COLO668 (cell line): ENCODE results near the gene LKAAEAR1.
A peak's percentile ranks its signal among the peaks of the same experiment; 100 is the strongest.
"Not testable (repeated sequence)": the region's sequence is repeated elsewhere in the genome, so short reads cannot be mapped to it uniquely, and the experiment has no call there.

ENCODE experiments used
- DNase-seq: peaks from one replicate; lab custom pipeline; 2025; ENCODE audit not compliant: unreplicated experiment; lab: John Stamatoyannopoulos, UW

The LKAAEAR1 gene, protein sequence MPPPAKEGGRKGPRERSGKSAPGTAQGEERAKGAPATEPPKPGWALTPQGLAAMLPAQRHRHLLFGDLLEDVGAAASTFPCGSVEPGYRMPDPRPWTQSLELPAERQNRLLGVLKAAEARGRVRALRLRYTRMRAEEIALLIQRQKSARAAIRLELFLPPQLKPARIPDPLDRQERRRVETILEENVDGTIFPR

DNA sequence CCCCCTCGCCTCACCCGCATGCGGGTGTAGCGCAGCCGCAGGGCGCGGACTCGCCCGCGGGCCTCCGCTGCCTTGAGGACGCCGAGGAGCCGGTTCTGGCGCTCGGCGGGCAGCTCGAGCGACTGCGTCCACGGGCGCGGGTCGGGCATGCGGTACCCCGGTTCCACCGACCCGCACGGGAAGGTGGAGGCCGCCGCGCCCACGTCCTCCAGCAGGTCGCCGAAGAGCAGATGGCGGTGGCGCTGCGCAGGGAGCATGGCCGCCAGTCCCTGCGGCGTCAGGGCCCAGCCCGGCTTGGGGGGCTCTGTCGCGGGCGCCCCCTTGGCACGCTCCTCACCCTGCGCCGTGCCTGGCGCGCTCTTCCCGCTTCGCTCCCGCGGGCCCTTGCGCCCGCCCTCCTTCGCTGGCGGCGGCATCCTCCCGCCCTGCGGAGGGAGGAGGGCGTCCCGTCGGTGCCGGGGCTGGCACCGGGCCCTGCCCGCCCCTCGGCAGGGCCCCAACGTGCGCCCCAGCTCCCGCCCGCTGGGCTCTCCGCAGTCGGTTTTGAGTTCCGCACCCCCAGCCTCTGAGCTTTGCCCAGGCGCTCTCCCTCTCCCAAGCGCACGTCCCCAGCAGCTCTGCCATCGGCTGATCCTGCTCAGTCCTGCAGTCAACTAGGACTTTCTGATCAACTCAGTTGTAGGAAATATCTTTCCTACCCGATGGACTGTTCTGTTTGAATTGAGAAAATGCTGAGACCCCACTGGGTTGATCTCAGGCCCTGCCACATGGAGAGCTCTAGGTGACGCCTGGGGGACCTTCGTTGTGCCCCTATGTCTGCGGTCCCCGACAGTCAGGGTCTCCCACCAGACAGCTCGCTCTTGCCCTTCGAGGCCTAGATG is at the start of gene LKAAEAR1:
Gene LKAAEAR1 (minus strand): TSS at position 595 of the 881 bp plus-strand sequence. CDS start 179 bp downstream, at position 416.
- no peak for DNase-seq

DNA sequence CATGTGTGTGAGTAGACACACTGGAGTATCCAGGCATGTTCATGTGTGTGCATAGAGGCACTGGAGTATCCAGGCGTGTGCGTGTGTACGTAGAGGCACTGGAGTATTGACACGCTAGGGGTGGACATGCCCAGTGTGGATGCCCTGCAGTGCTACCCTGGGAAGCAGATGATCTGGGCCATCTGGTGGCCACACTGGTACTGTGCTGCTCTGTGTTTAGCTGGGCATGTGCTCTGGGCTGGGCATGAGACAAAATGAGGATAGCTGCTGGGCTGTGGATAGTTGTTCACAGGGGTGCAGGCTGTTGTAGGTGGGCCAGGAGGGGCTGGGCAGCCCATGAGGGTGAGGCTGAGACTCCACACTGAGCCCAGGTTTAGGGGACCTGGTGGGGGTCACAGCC is 47.2 kb upstream of the LKAAEAR1 start:
- peak; percentile 73 for DNase-seq

DNA sequence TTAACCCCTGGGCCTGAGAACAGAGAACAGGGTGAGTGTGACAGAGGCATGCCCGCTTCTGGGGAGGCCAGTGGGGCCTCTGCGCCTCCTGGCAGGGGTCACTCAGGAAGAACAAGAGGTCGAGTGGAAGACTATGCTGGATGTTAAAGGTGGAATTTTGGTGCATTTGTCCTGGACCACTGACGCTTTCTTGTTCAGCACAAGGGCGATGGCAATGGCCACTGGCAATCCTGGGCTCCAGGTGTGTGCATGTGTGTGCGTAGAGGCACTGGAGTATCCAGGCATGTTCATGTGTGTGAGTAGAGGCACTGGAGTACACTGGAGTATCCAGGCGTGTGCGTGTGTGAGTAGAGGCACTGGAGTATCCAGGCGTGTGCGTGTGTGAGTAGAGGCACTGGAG is 46.7 kb upstream of the LKAAEAR1 start:
- no peak for DNase-seq

DNA sequence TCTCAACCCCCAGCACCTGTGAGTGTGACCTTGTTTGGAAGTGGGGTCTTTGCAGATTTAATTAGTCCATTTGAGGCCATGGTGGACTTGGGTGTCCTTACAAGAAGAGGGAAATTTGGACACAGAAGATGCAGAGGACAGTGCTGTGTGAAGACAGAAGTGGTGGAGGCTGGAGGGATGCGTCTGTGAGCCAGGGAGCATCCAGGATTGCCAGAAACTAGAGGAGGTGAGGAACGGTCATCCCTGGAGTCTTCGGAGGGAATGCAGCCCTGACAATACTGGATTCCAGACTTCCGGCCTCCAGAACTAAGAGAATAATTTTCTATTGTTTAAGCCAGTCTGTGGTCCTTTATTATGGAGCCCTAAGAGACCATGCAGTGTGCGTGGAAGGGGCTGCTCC is 46.1 kb upstream of the LKAAEAR1 start:
- DNase-seq: no peak

DNA sequence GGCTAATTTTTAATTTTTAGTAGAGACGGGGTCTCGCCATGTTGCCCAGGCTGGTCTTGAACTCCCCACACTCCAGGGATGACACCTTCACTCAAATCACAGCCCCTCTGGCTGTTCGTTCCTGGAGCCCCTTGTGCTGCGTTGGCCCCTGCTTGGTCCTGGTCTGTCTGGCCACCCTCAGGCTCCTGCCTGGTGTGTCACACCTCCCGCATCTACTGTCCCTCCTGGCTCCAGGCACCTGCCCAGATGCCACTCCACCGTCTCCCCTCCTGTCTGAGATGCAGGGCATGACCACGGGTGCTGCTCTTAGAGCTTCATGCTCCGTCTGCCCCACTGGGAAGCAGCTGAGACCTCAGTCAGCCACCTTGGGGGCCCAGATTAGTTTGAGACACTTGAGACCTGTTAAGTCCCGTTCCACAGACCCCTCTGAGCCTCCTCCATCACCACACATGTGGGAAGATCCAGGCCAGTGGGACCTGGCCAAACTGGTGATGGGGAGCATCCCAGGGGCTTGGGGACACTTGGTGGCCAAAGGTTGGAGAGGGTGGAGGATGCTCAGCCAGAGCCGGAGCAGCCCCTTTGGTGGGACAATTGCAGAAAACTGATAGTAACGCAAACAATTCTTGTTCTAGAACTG is 45.1 kb upstream of the LKAAEAR1 start:
- DNase-seq: no peak

DNA sequence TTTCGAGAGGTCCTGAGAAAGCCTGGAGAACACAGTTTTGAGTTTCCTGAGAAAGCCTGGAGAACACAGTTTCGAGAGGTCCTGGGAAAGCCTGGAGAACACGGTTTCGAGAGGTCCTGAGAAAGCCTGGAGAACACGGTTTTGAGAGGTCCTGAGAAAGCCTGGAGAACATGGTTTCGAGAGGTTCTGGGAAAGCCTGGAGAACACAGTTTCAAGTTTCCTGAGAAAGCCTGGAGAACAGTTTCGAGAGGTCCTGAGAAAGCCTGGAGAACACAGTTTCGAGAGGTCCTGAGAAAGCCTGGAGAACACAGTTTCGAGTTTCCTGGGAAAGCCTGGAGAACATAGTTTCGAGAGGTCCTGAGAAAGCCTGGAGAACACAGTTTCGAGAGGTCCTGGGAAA is 39.3 kb upstream of the LKAAEAR1 start:
- DNase-seq: not testable (repeated sequence)

DNA sequence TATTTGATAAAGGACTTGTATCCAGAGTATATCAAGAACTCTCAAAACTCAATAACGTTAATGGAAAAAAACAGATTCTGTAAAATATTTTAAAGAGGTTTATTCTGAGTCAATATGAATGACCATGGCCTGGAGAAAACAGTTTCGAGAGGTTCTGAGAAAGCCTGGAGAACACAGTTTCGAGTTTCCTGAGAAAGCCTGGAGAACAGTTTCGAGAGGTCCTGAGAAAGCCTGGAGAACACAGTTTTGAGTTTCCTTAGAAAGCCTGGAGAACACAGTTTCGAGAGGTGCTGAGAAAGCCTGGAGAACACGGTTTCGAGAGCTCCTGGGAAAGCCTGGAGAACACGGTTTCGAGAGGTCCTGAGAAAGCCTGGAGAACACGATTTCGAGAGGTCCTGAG is 38.7 kb upstream of the LKAAEAR1 start:
- DNase-seq: not testable (repeated sequence)

DNA sequence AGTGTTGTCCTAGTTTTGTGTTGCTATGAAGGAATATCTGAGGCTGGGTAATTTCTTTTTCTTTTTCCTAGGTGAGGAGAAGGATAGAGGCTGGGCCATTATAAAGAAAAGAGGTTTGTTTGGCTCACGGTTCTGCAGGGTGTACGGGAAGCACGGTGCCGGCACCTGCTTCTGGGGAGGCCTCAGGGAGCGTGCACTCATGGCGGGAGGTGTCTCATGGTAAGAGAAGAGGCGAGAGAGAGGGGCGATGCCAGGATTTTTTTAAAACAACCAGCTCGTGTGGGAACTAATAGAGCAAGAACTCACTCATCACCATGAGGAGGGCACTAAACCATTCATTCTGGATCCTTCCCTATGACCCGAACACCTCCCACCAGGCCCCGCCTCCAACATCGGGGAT is 37.4 kb upstream of the LKAAEAR1 start:
- DNase-seq: no peak

DNA sequence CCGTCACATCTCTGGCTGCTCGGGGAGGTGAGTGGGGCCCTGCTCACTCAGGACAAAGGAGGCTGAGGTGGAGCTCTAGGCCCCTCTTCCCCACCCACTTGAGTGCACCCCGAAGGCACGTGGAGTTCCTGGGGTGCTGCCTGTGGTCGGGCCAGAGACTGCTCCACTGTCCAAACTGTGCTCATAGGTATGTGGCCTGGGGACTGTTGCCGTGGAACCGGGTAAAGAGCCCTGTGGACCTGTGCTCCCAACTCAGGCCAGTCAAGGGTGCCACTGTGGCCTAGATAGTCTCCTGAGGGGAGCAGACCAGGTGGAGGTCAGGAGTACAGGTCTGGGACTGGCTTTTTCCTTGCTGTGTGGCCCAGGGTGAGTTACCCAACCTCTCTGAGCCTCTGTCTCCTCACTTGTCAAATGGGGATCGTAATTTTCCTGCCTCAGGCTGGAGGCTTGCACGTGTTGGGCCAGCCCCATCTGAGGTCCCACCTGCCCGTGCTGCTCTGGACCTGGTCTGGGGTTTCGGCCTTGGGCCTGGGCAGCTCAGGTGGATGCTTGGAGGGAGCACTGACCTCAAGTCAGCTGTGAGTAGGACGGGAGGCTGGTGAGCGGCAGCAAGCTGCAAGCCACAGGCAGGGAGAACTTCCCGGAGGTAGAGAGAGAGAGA is 35.6 kb upstream of the LKAAEAR1 start:
- DNase-seq: no peak

DNA sequence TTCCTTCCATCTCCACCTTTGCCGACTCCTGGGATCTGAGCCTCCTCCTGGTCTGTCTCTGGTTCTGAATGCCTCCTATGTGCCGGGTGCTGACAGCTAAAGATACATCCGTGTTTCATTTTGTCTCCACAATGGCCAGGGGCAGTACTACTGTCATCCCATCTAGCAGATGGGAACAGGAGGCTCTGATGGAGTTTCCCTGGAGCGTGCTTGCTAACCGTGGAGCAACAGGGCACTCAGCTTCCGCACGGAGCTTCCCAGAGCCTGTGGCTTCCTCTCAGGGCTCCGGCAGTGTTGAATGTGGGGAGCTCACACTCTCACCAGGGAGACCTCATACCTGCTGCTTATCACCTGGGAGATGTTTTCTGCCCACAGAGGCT is 35.1 kb upstream of the LKAAEAR1 start:
- no peak for DNase-seq

DNA sequence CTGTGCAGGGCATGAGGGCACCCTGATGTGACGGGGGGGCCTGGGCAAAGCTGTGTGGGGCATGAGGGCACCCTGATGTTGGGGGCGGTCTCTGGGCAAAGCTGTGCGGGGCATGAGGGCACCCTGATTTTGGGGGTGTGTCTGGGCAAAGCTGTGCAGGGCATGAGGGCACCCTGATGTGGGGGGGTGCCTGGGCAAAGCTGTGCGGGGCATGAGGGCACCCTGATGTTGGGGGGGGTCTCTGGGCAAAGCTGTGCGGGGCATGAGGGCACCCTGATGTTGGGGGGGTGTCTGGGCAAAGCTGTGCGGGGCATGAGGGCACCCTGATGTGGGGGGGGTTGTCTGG is 33.2 kb upstream of the LKAAEAR1 start:
- not testable (repeated sequence) for DNase-seq

DNA sequence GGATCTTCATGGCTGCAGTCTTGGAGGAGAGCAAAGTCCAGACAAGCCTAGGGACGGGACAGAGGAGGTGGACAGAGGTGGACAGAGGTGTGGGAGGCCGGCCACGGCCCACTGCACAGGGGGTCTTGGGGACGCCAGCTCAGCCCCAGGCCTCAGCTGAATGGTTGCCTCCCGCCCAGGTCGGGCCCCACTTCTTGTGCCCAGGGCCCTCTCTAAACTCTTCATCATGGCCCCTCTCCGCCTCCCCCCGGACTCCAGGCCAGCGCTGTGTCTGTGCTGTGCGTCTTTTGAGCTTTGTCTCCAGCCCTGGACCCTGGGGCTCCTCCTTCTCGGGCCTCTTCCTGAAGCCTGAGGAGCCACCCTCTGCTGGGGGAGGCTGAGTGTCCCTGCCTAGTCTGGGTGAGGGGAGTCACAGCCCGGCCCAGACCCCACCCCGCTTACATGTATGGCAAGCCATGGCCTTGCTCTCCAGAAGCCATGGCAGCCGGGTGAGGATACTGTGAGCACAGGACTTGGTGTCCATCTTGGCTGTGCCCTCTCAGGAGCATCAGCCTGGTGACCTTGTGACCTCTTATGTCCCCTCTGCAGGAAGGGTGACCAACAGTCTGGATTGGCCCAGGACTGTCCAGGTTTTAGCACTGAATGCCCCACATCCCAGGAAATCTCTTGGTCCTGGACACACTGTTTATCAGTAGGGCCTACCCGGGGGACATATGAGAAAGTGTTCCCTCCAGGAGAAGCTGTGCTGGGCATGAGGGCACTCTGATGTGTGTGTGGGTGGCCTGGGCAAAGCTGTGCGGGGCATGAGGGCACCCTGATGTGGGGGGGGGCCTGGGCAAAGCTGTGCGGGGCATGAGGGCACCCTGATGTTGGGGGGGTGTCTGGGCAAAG is 32.6 kb upstream of the LKAAEAR1 start:
- no peak for DNase-seq

DNA sequence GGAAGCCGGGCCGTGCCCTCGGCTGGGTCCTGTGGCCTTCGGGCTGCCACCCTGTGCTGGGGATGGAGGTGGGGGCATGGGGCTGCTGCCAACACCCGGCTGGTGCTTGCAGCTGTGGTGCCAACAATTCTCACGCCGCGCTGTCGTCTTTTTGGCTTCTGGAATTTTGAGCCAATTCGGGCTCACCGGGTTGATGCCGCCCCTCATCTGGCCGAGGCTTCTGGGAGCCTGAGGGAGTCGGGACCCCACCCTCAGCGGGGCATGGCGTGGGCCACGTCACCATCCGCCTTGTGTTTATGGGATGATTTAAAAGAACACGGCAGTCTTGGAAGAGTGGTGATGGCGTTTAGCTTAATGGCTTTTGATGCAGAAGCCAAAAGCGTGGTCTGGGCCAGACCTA is 31.8 kb upstream of the LKAAEAR1 start:
- no peak for DNase-seq

DNA sequence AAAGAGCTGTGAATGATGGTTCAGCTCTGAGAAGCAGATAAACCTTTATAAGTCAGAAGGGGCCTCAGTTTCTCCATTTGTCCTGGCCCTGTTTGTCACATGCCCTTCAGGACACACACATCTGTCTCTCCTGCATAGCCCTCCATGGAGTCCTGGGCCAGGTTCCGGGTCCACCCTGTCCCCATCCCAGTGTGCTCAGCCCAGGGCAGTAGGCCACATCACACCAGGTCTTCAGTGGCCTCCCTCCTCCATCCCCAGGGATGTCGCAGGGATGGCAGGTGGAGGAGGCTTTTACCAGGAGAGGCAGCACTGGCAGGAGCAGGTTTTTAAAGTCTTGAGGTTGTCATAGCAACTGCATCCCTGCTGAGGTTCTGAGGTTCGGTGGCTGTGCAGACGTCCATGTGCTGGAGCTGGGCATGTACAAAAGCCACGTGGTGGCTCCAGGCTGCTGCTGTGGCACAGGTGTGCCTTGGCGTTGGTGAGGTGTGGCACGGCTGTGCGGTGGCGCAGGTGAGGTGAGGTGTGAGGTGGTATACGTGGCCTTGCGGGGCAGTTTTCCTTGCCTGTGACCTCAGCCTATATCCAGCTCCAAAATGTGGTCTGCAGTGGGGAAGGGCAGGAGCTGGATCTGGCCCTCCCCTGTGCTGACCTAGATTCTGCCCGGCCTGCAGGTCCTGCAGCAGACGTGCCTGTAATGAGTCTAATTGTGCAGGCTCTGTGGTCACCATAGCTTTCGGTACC is 31.1 kb upstream of the LKAAEAR1 start:
- DNase-seq: no peak

DNA sequence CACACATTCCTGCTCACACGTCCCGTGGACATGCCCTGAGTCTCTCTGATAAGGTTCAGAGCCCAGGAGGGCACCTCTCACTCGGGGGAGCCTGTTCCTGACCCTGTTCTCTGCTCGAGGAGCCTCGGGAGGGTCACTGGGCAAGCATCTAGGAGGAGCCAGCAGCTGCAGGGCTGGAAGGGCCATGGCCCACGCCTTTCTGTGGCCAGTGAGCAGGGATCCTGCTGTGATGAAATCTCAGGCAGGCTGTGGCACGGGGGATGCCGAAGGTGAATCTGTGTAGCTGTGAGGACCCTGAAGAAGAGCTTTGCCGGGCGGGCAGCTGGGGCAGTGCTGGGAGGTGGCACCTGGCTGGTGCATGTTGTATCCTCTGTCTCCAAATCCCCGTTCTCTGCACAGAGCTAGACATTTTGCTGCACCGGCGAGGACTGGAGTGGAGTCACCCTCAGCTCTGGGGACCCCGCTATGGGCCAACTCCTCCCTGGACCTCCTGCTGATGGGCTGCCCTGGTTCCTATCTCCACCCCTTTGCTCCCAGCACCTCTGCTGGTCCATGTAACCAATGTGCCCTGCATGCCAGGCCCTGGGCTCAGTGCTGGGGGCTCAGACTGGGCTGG is 30.3 kb upstream of the LKAAEAR1 start:
- DNase-seq: no peak

DNA sequence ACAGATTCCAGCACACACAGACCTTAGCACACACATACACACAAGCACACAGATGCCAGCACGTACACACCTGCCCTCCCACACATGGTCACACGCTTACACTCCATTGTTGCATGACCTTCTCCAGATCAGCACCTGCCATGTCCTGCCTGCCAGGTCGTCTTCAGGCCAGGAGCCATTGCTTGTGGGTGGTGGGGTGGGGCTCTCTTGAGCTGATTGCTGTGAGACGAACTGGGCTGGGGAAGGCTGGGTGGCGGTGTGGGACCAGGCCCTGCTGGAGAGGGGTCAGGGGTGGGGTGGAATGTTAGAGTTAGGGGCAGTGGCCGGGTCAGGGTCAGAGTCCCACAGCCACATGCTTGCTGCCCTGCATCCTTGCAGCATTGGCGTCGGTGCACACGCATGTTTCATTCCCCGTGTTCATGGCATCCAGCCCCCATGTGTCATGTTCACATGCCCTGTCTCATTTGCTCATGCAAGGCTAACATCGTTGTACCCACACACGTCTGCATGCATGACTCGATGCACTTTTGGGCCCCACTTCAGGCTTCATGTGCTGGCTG is 29.7 kb upstream of the LKAAEAR1 start:
- no peak for DNase-seq

DNA sequence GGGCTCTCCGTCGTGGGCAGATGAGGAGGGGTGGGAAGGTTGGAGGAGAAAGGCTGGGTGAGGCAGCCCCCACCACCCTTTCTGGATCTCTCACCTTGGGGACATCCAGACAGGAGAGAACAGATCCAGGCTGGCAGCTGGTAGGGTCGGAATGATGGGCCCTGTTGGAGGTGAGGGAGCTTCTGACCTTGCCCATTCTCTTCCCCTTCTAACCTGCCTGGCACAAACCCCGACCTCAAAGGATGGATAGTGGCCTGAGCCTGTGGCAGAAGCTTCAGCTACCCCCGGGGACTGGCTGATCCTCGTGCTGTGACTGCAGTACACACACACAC is 29.2 kb upstream of the LKAAEAR1 start:
- no peak for DNase-seq

DNA sequence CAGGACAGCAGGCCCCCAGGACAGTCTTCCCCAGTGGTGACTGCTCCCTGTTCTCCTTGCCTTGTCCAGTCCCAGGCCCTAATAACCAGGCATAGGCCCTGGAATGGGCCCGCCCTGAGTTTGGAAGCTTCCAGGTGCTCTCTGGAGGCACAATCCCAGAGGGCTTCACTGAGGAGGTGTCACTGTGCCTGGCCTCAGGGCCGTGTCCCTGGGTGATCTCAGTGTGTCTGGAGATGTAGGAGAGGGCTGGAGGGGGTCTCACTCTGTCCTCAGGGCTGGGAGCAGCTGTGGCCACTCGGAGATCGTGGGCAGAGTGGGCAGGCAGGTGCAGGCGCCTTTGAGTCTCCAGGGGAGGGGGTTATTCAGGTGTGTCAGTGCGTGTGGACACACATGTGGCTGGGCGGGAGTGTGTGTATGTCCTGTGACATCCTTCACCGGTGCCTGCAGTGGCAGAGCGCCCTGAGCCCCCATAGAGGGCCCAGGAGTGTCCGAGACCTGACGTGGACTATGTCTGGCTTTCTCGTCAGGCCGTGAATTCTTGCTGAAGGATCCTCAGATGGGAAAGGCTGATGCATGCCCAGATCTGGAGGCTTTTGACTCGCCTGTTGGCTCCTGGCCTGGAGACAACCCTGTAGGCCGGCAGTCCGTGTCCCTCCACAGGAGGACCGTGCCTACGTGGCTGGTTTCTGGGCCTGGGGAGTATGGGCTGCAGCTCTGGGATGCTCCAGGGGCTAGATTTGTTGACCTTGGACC is 28.7 kb upstream of the LKAAEAR1 start:
- no peak for DNase-seq
